ENCODE results near the gene PITPNC1.
"Not testable (repeated sequence)": the region's sequence is repeated elsewhere in the genome, so short reads cannot be mapped to it uniquely, and the experiment has no call there.

PITPNC1 gene

DNA sequence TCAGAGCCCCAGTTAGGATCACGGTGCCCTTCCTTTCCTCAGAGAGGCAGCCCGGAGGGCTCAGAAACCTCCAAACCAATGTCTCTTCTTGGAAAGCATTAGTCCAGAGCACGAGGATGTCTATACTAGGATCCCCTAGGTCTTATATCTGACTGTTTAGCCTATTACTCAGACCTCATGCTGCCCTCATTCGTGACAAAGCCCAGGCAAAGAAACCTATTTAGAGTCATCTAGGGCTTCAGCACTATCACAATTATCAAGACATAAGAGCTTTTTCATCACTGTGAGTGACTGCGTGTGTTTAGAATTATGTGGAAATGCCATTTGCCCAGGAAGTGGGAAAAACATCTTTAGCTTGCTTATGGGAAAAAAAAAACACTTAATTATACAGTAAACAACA is 180.8 kb downstream of the PITPNC1 start:
- DNase-seq: no peak

DNA sequence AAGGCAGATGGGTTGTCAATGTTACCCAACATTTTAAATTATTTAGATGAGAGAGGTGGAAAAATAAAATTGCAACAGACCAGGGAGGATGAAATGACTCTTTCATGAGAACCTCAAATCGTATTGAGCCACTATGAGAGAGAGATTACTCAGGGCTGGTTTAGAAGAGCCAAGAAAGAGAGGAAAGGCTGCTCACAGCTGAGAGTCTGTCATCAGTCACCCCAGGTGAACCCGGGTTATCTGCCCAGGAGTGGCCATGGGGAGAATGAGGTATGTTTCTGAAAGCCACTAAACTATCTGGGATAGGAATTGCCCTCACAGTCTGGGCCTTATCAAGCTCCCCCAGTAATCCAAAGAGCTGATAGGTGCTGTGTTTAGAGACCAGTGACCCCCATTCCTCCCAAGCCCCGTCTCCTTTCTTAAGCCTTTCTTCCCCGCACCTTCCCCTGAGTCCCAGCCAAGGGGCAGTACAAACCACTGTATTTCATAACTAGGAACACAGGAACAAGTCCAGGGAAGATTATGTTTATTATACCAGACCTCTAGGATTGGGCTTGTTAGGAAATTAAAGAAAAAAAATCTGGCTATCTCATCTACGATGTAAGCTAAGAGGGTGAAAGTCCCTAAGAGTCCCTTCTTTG is 181.8 kb downstream of the PITPNC1 start:
- no peak for DNase-seq

DNA sequence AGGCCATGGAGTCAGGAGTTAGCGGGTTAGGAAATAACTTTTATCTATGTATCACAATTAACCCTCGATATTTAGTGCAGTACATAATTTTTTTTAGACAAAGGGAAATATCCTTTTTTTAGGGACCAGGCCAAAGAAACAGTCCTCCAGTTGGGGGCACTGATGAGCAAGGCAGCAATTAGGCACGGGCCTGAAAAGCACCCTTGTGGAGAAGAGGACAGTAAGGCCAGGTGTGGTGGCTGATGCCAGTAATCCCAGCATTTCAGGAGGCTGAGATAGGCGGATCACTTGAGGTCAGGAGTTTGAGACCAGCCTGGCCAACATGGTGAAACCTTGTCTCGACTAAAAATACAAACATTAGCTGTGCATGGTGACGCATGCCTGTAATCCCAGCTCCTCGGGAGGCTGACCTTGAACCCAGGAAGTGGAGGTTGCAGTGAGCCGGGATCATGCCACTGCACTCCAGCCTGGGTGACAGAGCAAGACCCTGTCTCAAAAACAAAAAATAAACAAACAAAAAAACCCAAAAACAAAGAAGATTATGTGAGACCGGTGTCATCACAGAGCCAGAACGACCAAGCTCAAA is 182.4 kb downstream of the PITPNC1 start:
- no peak for DNase-seq

- no peak for DNase-seq
These were observed 184.9 kb downstream of the PITPNC1 start for GRCh38 chr17:67562005-67562404.

DNA sequence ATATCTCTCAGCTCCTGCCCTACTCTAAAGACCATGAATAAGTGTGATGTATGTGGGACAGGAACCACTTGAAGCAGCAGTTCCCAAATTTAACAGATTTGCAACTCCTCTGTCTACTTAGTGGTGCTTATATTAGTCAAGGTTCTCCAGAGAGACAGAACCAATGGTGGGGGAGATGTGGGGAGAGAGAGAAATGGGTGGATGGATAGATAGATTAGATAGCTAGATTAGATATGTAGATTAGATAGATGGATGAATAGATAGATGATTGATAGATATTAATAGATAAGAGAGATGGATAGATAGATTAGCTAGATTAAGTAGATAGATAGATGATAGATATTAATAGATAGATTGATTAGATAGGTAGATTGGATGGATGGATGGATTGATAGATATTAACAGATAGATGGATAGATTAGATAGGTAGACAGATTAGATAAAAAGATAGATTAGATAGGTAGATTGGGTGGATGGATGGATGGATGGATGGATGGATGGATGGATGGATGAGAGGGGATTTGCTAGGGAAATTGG is 186.7 kb downstream of the PITPNC1 start:
- no peak for DNase-seq

GRCh38 chr17:67565068-67565467 is 188.0 kb downstream of the PITPNC1 start:
- no peak for DNase-seq

DNA sequence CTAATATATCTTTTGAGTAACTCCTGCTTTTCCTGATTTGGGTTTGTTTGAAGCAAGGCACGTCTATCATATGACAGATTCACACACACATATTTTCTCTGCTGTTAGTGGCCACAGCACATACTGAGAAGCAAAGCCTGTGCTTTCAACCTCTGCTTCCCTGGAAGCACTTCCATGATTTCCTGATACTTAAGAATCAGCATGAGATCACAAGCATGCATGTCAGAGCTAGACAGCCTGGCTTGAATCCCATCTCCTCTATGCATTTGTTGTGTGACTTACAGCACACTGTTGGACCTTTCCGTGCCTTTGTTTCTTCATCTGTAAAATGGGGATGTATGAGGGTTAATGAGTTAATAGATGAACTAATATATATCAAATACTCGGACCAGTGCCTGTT is 189.6 kb downstream of the PITPNC1 start:
- DNase-seq: no peak

- DNase-seq: no peak
These were observed 192.0 kb downstream of the PITPNC1 start for GRCh38 chr17:67569015-67569451.

DNA sequence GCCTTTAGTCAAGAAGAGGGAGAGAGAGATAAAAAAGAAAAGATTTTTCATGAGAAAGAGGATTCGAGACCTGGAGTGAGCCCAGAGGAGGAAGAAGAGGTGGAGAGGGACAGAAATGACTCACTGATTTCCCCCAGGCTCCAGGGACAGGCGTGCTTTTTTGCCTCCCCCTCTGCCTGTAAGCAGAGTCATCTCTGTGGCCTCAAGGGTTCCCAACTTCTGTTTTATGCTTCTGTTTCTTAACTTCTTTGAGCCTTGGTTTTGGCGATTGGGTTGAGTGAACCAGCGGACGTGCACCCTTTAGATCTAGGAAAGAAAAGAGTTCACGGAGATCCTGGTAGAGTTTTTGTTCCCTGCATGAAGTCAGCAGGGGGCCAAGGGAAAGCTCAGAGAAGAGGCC is 192.8 kb downstream of the PITPNC1 start:
- no peak for DNase-seq

DNA sequence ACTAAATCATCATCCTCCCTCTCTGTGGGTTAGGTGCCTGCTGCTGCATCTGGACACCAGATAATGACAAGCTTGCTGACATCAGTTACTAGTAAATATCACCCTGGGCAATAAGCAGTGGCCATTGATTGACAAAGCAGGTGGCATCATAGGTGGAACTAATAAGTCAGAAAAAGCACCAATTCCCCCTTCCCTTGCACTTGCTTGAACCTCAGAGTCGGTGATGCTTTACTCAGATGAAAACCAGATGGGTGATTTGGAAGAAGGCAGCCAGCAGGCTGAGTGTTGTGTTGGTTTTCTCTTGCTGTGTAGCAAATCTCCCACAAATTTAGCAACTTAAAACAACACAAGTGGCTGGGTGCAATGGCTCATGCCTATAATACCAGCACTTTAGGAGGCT is 193.7 kb downstream of the PITPNC1 start:
- DNase-seq: no peak

DNA sequence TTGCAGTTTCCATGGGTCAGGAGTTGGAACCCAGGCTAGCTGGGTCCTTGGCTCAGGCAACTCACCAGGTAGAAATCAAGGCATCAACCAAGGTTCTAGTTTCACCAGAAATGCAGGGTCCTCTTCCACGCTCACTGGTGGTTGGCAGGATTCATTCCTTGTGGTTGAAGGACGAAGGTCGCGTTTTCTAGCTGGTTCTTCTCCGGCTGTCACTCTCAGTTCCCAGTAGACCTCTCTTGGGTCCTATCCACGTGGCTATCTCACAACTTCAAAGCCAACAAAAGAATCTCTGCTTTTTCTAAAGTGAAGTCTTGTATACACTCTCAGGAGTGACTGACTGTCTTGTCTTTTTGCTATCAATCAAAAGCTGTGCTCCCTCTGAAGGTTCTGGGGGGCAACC is 194.4 kb downstream of the PITPNC1 start:
- no peak for DNase-seq

GRCh38 chr17:67573987-67574657 is 197.0 kb downstream of the PITPNC1 start:
- no peak for DNase-seq

DNA sequence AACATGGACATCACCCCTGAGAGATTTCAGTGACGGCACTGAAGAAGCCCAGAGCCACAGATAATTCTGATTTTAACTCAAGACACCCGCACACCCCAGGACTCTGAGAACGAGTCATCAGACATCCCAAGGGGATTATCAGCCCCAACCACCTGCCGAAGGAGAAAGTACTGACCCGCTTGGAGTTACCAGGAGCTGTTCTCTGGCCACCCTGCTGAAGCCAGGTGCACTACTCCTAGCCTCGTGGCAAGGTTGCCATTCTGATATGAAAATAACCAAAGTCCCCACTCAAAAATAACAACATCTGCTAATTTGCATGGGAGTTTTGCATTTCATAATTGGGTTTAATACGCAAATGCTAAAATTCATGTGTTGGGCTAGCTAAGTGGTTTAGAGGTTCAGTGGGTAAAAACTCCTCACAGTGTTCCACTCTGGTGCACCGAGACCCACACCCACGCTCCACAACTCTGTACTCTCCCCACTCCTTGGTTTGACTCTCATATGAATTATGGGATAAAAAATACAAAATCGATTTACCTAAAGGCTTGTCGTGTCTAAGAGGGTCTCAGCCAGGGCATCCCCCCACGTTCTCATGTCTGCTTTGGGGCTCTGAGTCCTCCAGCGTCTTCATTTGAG is 197.7 kb downstream of the PITPNC1 start:
- no peak for DNase-seq

GRCh38 chr17:67575325-67575724 is 198.2 kb downstream of the PITPNC1 start:
- DNase-seq: no peak

- DNase-seq: no peak
These were observed 199.5 kb downstream of the PITPNC1 start for GRCh38 chr17:67576471-67577115.

- no peak for DNase-seq
These were observed 200.5 kb downstream of the PITPNC1 start for GRCh38 chr17:67577429-67578141.

GRCh38 chr17:67578142-67578457 is 201.0 kb downstream of the PITPNC1 start:
- DNase-seq: no peak

GRCh38 chr17:67578679-67579405 is 201.8 kb downstream of the PITPNC1 start:
- DNase-seq: not testable (repeated sequence)

DNA sequence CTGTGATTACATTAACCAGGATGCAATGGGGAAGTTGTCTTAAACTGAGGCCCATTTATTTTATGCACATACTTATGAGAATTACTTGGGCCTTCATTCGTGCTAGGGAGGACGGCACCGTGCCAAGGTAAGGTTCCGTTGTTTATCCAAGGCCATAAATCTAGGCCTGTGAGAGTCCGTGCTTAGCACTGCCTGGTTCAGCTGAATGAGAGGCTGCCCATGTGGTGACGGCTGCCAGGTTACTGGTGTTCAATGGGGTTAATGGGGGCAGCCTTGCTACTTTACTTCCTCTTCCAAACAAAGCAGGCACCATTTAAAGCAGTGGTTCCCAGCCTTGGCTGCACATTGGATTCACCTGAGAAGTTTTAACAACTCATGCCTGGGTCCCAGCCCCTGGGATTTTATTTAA is 205.6 kb downstream of the PITPNC1 start:
- DNase-seq: no peak

GRCh38 chr17:67585077-67585602 is 208.1 kb downstream of the PITPNC1 start:
- no peak for DNase-seq

GRCh38 chr17:67588326-67588725 is 211.2 kb downstream of the PITPNC1 start:
- DNase-seq: no peak

Measured in stimulated activated CD4-positive, alpha-beta T cell treated with anti-CD3 and anti-CD28 coated beads, Interleukin-4, amount 100 ng/mL, for 4 hours (primary cell).